H1 (cell line): ENCODE results near the gene SNX30.

Source experiments
- CEBPB ChIP-seq: IDR thresholded peaks from 2 replicates; pipeline ENCODE4 v1.6.1; 2012; ENCODE audit warnings: low read depth, low read length
- CREB1 ChIP-seq: IDR thresholded peaks from 2 replicates; pipeline ENCODE4 v1.6.1; 2012; ENCODE audit warnings: inconsistent platforms
- CTCF ChIP-seq, 3 experiments: IDR thresholded peaks; 1 replicate in 2 of 3; 2 replicates in 1 of 3; pipeline versions ENCODE4 v1.5.1 to v1.6.1; 2011; ENCODE audit warnings: low read length in 3 of 3, mild to moderate bottlenecking in 3 of 3, inconsistent platforms in 2 of 3, low read depth in 1 of 3, moderate library complexity in 1 of 3; ENCODE audit not compliant: insufficient read depth in 1 of 3; ENCODE audit errors: control extremely low read depth in 1 of 3
- MAX ChIP-seq: IDR thresholded peaks from 2 replicates; pipeline ENCODE4 v1.6.1; 2012; ENCODE audit warnings: inconsistent platforms
- POLR2A ChIP-seq, 2 experiments: IDR thresholded peaks; 1 replicate in 1 of 2; 2 replicates in 1 of 2; pipeline ENCODE4 v1.6.1; 2011; ENCODE audit warnings: low read depth in 2 of 2, low read length in 2 of 2, mild to moderate bottlenecking in 2 of 2; ENCODE audit errors: control extremely low read depth in 1 of 2
- POLR2AphosphoS5 ChIP-seq: IDR thresholded peaks from 2 replicates; pipeline ENCODE4 v1.6.1; 2011; ENCODE audit warnings: low read depth, low read length
- RAD21 ChIP-seq, 2 experiments: IDR thresholded peaks in 1 of 2; conservative IDR thresholded peaks in 1 of 2; 2 replicates each; pipeline ENCODE4 v1.6.1; 2011; ENCODE audit warnings: low read depth in 2 of 2, low read length in 2 of 2, improper control_type of control experiment in 1 of 2, inconsistent platforms in 1 of 2, mild to moderate bottlenecking in 1 of 2, moderate library complexity in 1 of 2
- RXRA ChIP-seq: IDR thresholded peaks from 2 replicates; pipeline ENCODE4 v1.6.1; 2011; ENCODE audit warnings: low read depth, mild to moderate bottlenecking, low read length, moderate library complexity; ENCODE audit not compliant: insufficient read depth
- TAF1 ChIP-seq: IDR thresholded peaks from 2 replicates; pipeline ENCODE4 v1.6.1; 2011; ENCODE audit warnings: mild to moderate bottlenecking, low read depth, low read length
- USF2 ChIP-seq: IDR thresholded peaks from 2 replicates; pipeline ENCODE4 v1.6.1; 2011; ENCODE audit warnings: low read length, improper control_type of control experiment

GRCh38 chr9:112751056-112751795, 666 bp downstream of the SNX30 start:
- TF ChIP-seq RAD21 (IDR thresholded peaks at IDR 0.05 in 1 of 2, conservative IDR thresholded peaks at IDR 0.05 in 1 of 2; ENCODE audit: low read depth in 2 of 2, low read length in 2 of 2) (no peak), RXRA (no peak), CTCF (IDR thresholded peaks at IDR 0.05; ENCODE audit: control extremely low read depth in 1 of 3, insufficient read depth in 1 of 3, low read depth in 1 of 3, low read length in 3 of 3) (no peak), POLR2AphosphoS5 (0 out of 2 replicates have a peak, but pooled peaks have one; percentile 44), CEBPB (no peak), POLR2A (IDR thresholded peaks at IDR 0.05; ENCODE audit: control extremely low read depth in 1 of 2, low read depth in 2 of 2, low read length in 2 of 2) (peak in 1 of 2 experiments; percentile 77; a peak in 2 of 3 replicates), TAF1 (peak; percentile 84), USF2 (peak; percentile 80), CREB1 (0 out of 2 replicates have a peak, but pooled peaks have one; percentile 10), MAX (peak; percentile 53; the same call in 1 of the 2 replicates)
